Ovary (tissue), 9 donors: ENCODE measurements around the gene ATP6V0B. TPM values are rescaled to one million over a fixed set of nuclear protein-coding genes. Genes with fewer than 3 reads are reported as not detected.

Source experiments
- DNase-seq, 5 donors: peaks; one replicate each; pipeline ENCODE4 v3.0.0-alpha.2; 2019 to 2020
- H3K27ac ChIP-seq, 2 donors: fragments of 200-600 bp; one replicate each; pipeline versions ENCODE4 v1.5.1 to v1.8.0; 2019 to 2022
- H3K27me3 ChIP-seq: fragments of 200-600 bp; one replicate; pipeline ENCODE4 v1.8.0; 2022
- H3K36me3 ChIP-seq: fragments of 200-600 bp; sonication (generic); one replicate; pipeline ENCODE4 v1.5.1; 2019
- H3K4me1 ChIP-seq: one replicate; pipeline ENCODE4 v1.8.1; 2013; ENCODE audit warnings: mild to moderate bottlenecking, moderate library complexity; ENCODE audit not compliant: insufficient read depth
- H3K4me3 ChIP-seq: fragments of 200-600 bp; sonication (generic); one replicate; pipeline ENCODE4 v1.5.1; 2017
- H3K9me3 ChIP-seq, 2 donors: fragments of 200-600 bp in 1 of 2; sonication (generic) in 1 of 2; one replicate each; pipeline versions ENCODE4 v1.5.1 to v1.8.1; 2013 to 2019; ENCODE audit warnings: mild to moderate bottlenecking in 1 of 2, moderate library complexity in 1 of 2
- CTCF ChIP-seq, 3 donors: fragments of 450-650 bp in 2 of 3; fragments of 200-600 bp in 1 of 3; IDR thresholded peaks; one replicate each; pipeline versions ENCODE4 v1.5.1 to v1.8.0; 2016 to 2022; ENCODE audit warnings: antibody characterized with exemption in 3 of 3, mild to moderate bottlenecking in 1 of 3
- EP300 ChIP-seq: sonication (generic); formaldehyde crosslinking; IDR thresholded peaks from one replicate; pipeline ENCODE4 v1.6.1; 2017; ENCODE audit warnings: antibody characterized with exemption
- POLR2A ChIP-seq: fragments of 450-650 bp; IDR thresholded peaks from one replicate; pipeline ENCODE4 v1.6.1; 2017; ENCODE audit warnings: antibody characterized with exemption, mild to moderate bottlenecking, moderate library complexity
- WGBS, 3 donors: extraction: QIAGEN DNeasy Blood & Tissue Kit in 1 of 3; methylation state at CpG; one replicate each; pipeline versions ENCODE4 v1.1.5 to v1.1.7; 2013 to 2017; 5-methylcytosine and 5-hydroxymethylcytosine counted together
- intact Hi-C, 4 donors: fragments of 100-400 bp; cut with DNase I; formaldehyde crosslinking; loops; one replicate each; pipeline versions ENCODE4 v1.11.0 to v1.15.1; 2022 to 2023
- polyA plus RNA-seq, 2 donors: library from polyadenylated mRNA; stranded (reverse); fragments of 200-250 nt in 1 of 2; fragments of 350-450 nt in 1 of 2; fragmentation: Illumina TruSeq in 1 of 2; extraction: RNeasy Lipid Tissue Mini Kit (QIAGEN cat#74804) in 1 of 2; gene quantifications; one replicate each; pipeline ENCODE4 v1.2.3, GENCODE V29; 2013 to 2014
- total RNA-seq, 7 donors: library from RNA; depleted of rRNA in 2 of 7; stranded (reverse); fragments of >200 nt in 2 of 7; fragmentation: NEBNext Ultra II Directional in 3 of 7; extraction: Animal tissue kit (Norgen Biotek cat#: 25700) in 3 of 7; gene quantifications; one replicate each; pipeline versions ENCODE4 v1.1.0 to v1.2.4, GENCODE V29; 2016 to 2023
- donor health status: DM: no; HTN: no; CAD: no; lungs with moderate emphysema.
- donor health status: DM: no; HTN: no; CAD: no.
- donor health status: Bipolar disorder and iron deficiency.
- donor health status: DM: yes; HTN: yes; CAD: no.
- donor health status: DM: no; HTN: no; CAD: no.
- donor health status: DM: yes; HTN: yes; CAD: no.

Gene ATP6V0B
- total and polyA plus RNA-seq, 9 donors, result 46.1 to 108 (median 74.4) TPM

GRCh38 chr1:44012941-44013609 is 38.3 kb downstream of the ATP6V0B start:
- Histone ChIP-seq H3K9me3 (no peaks in the 10 kb centered on the region), H3K36me3 (no peaks in the 10 kb centered on the region), H3K27me3 (no peaks in the 10 kb centered on the region), H3K4me3 (no peak overlapping the region), H3K4me1 (no peaks in the 10 kb centered on the region), H3K27ac (no peak overlapping the region)
- intact Hi-C loops, result no loop called here
- WGBS, 3 donors, result 66 to 78% (median 73%) methylated on average over 13 of the region's 13 CpGs
- TF ChIP-seq CTCF (IDR thresholded peaks at IDR 0.05), result no peak
- TF ChIP-seq EP300, result no peak
- no peak for TF ChIP-seq POLR2A
- DNase-seq, result no peak

- no peak for DNase-seq
- H3K4me1 ChIP-seq, result no peaks in the 10 kb centered on the region
- TF ChIP-seq CTCF (IDR thresholded peaks at IDR 0.05) (no peak), POLR2A (no peak), EP300 (no peak)
- H3K4me3 ChIP-seq, result no peak overlapping the region
- H3K27ac ChIP-seq, result no peak overlapping the region
- no peaks in the 10 kb centered on the region for H3K9me3 ChIP-seq
- H3K36me3 ChIP-seq, result no peaks in the 10 kb centered on the region
- H3K27me3 ChIP-seq, result no peaks in the 10 kb centered on the region
- whole genome bisulfite sequencing, 3 donors, result 77 to 82% (median 79%) methylated on average over 5 of the region's 5 CpGs
- intact Hi-C loops, result no loop called here
These were observed 39.2 kb downstream of the ATP6V0B start for GRCh38 chr1:44013949-44014348.

- Histone ChIP-seq H3K4me1 (no peaks in the 10 kb centered on the region), H3K27me3 (no peaks in the 10 kb centered on the region), H3K9me3 (no peaks in the 10 kb centered on the region), H3K36me3 (no peaks in the 10 kb centered on the region), H3K27ac (no peak overlapping the region), H3K4me3 (no peak overlapping the region)
- WGBS, 3 donors, result 64 to 69% (median 64%) methylated on average over 8 of the region's 8 CpGs
- no peak for DNase-seq
- TF ChIP-seq POLR2A (no peak), EP300 (no peak), CTCF (IDR thresholded peaks at IDR 0.05) (no peak)
- intact Hi-C loops, result no loop called here
These were observed 39.8 kb downstream of the ATP6V0B start for GRCh38 chr1:44014365-44015104.

GRCh38 chr1:44015206-44015605 is 40.4 kb downstream of the ATP6V0B start:
- H3K36me3 ChIP-seq, result no peaks in the 10 kb centered on the region
- H3K4me3 ChIP-seq, result no peak overlapping the region
- 56 to 70% (median 66%) methylated on average over 3 of the region's 3 CpGs for WGBS, 3 donors
- no peaks in the 10 kb centered on the region for H3K9me3 ChIP-seq
- H3K4me1 ChIP-seq, result no peaks in the 10 kb centered on the region
- TF ChIP-seq POLR2A, result no peak
- no peak for TF ChIP-seq EP300
- no peak for TF ChIP-seq CTCF (IDR thresholded peaks at IDR 0.05)
- intact Hi-C loops, result no loop called here
- no peak for DNase-seq
- H3K27me3 ChIP-seq, result no peaks in the 10 kb centered on the region
- no peak overlapping the region for H3K27ac ChIP-seq
